Dermis blood vessel endothelial cell (primary cell): Measurements from ENCODE around the gene YBX1. TPM values are rescaled to one million over a fixed set of nuclear protein-coding genes. Genes with fewer than 3 reads are reported as not detected.
A peak's percentile ranks its signal among the peaks of the same experiment; 100 is the strongest.

ENCODE experiments used
- DNase-seq: peaks from one replicate; pipeline ENCODE4 v3.0.0; 2010
- total RNA-seq: library from RNA; depleted of rRNA; stranded (reverse); fragments of >200 nt; gene quantifications from 2 replicates; pipeline ENCODE4 v1.2.3, GENCODE V29; 2014

The YBX1 gene
- total RNA-seq, 1 donor from 2014 or later, result 555 TPM

- no peak for DNase-seq
Observed at GRCh38 chr1:42735477-42736105, 53.4 kb downstream of the YBX1 start.

GRCh38 chr1:42736152-42736551 is 53.9 kb downstream of the YBX1 start:
- DNase-seq, result peak; percentile 20

GRCh38 chr1:42736571-42737200 is 54.5 kb downstream of the YBX1 start:
- no peak for DNase-seq

- peak; percentile 12 for DNase-seq
Observed at GRCh38 chr1:42737257-42737656, 55.0 kb downstream of the YBX1 start.

- no peak for DNase-seq
Observed at GRCh38 chr1:42737986-42738677, 55.9 kb downstream of the YBX1 start.

GRCh38 chr1:42738678-42739226 is 56.5 kb downstream of the YBX1 start:
- no peak for DNase-seq

GRCh38 chr1:42739753-42740700 is 57.8 kb downstream of the YBX1 start, which contains the start of gene CLDN19:
Gene CLDN19 (minus strand): TSS chr1:42740236. CDS start chr1:42740063, 173 bp downstream.
- DNase-seq, result no peak

GRCh38 chr1:42740851-42741580 is 58.8 kb downstream of the YBX1 start:
- no peak for DNase-seq

- no peak for DNase-seq
Observed at GRCh38 chr1:42741706-42742105, 59.5 kb downstream of the YBX1 start.

GRCh38 chr1:42742141-42742540 is 59.9 kb downstream of the YBX1 start:
- no peak for DNase-seq

GRCh38 chr1:42742617-42743316 is 60.5 kb downstream of the YBX1 start:
- DNase-seq, result no peak

- no peak for DNase-seq
Observed at GRCh38 chr1:42743317-42744147, 61.3 kb downstream of the YBX1 start.

- DNase-seq, result no peak
Observed at GRCh38 chr1:42744148-42744413, 61.9 kb downstream of the YBX1 start.

- DNase-seq, result no peak
Observed at GRCh38 chr1:42745851-42746250, 63.6 kb downstream of the YBX1 start.

- DNase-seq, result no peak
Observed at GRCh38 chr1:42746436-42747105, 64.4 kb downstream of the YBX1 start.

- peak; percentile 64 for DNase-seq
Observed at GRCh38 chr1:42747125-42747524, 64.9 kb downstream of the YBX1 start.

GRCh38 chr1:42748021-42748420 is 65.8 kb downstream of the YBX1 start:
- no peak for DNase-seq

- no peak for DNase-seq
Observed at GRCh38 chr1:42748461-42749410, 66.5 kb downstream of the YBX1 start.

- DNase-seq, result no peak
Observed at GRCh38 chr1:42750041-42750440, 67.8 kb downstream of the YBX1 start.
